Fibroblast of lung (primary cell): ENCODE results near the gene CCM2.
"Not testable (repeated sequence)": the region's sequence is repeated elsewhere in the genome, so short reads cannot be mapped to it uniquely, and the experiment has no call there.

Experiments
- EZH2 ChIP-seq: IDR thresholded peaks from 2 replicates; pipeline ENCODE4 v1.5.1; 2012; ENCODE audit warnings: low read length, control low read depth, mild to moderate bottlenecking; ENCODE audit errors: missing control alignments
- TF ChIP-seq, protein P1 (sequence below), 2 donors: IDR thresholded peaks in 1 of 2; conservative IDR thresholded peaks in 1 of 2; 1 replicate in 1 of 2; 2 replicates in 1 of 2; pipeline ENCODE4 v1.5.1; 2011 to 2012; ENCODE audit warnings: low read length in 2 of 2, control low read depth in 1 of 2, inconsistent platforms in 1 of 2, low read depth in 1 of 2, mild to moderate bottlenecking in 1 of 2

DNA sequence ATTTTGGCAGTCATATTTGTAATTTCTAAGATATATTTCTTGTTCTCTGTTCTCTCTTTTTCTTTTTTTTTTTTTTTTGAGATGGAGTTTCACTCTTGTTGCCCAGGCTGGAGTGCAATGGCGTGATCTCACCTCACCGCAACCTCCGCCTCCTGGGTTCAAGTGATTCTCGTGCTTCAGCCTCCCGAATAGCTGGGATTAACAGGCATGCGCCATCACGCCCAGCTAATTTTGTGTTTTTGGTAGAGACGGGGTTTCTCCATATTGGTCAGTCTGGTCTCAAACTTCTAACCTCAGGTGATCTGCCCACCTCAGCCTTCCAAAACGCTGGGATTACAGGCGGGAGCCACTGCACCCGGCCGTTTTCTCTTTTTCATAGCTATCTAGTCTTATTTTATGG is 25.5 kb downstream of the CCM2 start:
- TF ChIP-seq, protein P1, sequence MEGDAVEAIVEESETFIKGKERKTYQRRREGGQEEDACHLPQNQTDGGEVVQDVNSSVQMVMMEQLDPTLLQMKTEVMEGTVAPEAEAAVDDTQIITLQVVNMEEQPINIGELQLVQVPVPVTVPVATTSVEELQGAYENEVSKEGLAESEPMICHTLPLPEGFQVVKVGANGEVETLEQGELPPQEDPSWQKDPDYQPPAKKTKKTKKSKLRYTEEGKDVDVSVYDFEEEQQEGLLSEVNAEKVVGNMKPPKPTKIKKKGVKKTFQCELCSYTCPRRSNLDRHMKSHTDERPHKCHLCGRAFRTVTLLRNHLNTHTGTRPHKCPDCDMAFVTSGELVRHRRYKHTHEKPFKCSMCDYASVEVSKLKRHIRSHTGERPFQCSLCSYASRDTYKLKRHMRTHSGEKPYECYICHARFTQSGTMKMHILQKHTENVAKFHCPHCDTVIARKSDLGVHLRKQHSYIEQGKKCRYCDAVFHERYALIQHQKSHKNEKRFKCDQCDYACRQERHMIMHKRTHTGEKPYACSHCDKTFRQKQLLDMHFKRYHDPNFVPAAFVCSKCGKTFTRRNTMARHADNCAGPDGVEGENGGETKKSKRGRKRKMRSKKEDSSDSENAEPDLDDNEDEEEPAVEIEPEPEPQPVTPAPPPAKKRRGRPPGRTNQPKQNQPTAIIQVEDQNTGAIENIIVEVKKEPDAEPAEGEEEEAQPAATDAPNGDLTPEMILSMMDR (conservative IDR thresholded peaks at IDR 0.05 in 1 of 2, IDR thresholded peaks at IDR 0.05 in 1 of 2; ENCODE audit: low read depth in 1 of 2, low read length in 2 of 2), result not testable (repeated sequence)
- not testable (repeated sequence) for TF ChIP-seq EZH2
